GM23338 (cell line): ENCODE measurements around the gene SLC6A7. TPM values are rescaled to one million over a fixed set of nuclear protein-coding genes. Genes with fewer than 3 reads are reported as not detected.
A peak's percentile ranks its signal among the peaks of the same experiment; 100 is the strongest.

ENCODE experiments used
- ATAC-seq: fragments of 200-7000 bp; cut with Tn5 transposase; 3 replicates; pipeline ENCODE4 v1.9.1; 2020
- DNase-seq: peaks from one replicate; pipeline ENCODE4 v3.0.0-alpha.2; 2015; ENCODE audit warnings: low spot score
- H2AFZ ChIP-seq: fragments of 200-600 bp; sonication (generic); 2 replicates; pipeline ENCODE4 v1.8.0; 2016; ENCODE audit warnings: antibody characterized with exemption, mild to moderate bottlenecking, moderate library complexity
- H3F3A ChIP-seq: fragments of 200-600 bp; sonication (generic); replicated peaks from 2 replicates; pipeline ENCODE4 v1.8.0; 2017; ENCODE audit warnings: antibody characterized with exemption, mixed run types, low read depth
- H3K27ac ChIP-seq: fragments of 200-600 bp; sonication (generic); 2 replicates; pipeline ENCODE4 v1.6.1; 2016; ENCODE audit warnings: low read depth
- H3K27me3 ChIP-seq: fragments of 200-600 bp; sonication (generic); 2 replicates; pipeline ENCODE4 v1.8.0; 2016; ENCODE audit warnings: mild to moderate bottlenecking, mixed run types, moderate library complexity; ENCODE audit not compliant: insufficient read depth
- H3K36me3 ChIP-seq: fragments of 200-600 bp; sonication (generic); 2 replicates; pipeline ENCODE4 v1.8.0; 2016; ENCODE audit warnings: mild to moderate bottlenecking; ENCODE audit not compliant: insufficient read depth
- H3K4me1 ChIP-seq: fragments of 200-600 bp; sonication (generic); 2 replicates; pipeline ENCODE4 v1.8.0; 2016; ENCODE audit warnings: mild to moderate bottlenecking, moderate library complexity; ENCODE audit not compliant: insufficient read depth
- H3K4me2 ChIP-seq: fragments of 200-600 bp; sonication (generic); 2 replicates; pipeline ENCODE4 v1.7.1; 2017; ENCODE audit warnings: mixed run types
- H3K4me3 ChIP-seq: fragments of 200-600 bp; sonication (generic); 2 replicates; pipeline ENCODE4 v1.6.1; 2016; ENCODE audit warnings: mixed run types
- H3K79me2 ChIP-seq: fragments of 200-600 bp; sonication (generic); replicated peaks from 2 replicates; pipeline ENCODE4 v1.8.0; 2017; ENCODE audit warnings: mild to moderate bottlenecking; ENCODE audit not compliant: insufficient read depth
- H3K9me2 ChIP-seq: fragments of 200-600 bp; sonication (generic); 2 replicates; pipeline ENCODE4 v1.8.0; 2017; ENCODE audit not compliant: insufficient read depth
- H4K20me1 ChIP-seq: fragments of 200-600 bp; sonication (generic); replicated peaks from 2 replicates; pipeline ENCODE4 v1.8.0; 2017; ENCODE audit warnings: mild to moderate bottlenecking; ENCODE audit not compliant: insufficient read depth
- H3K27ac Mint-ChIP-seq: 2 replicates; pipeline ENCODE4 v1.8.0; 2020; ENCODE audit warnings: inconsistent platforms, mild to moderate bottlenecking, moderate library complexity, mixed read lengths
- H3K27me3 Mint-ChIP-seq: 3 replicates; pipeline ENCODE4 v1.8.0; 2022; ENCODE audit warnings: low read depth, mild to moderate bottlenecking, moderate library complexity, mixed read lengths, inconsistent platforms; ENCODE audit not compliant: insufficient read depth, poor library complexity
- H3K36me3 Mint-ChIP-seq: 3 replicates; pipeline ENCODE4 v1.8.0; 2021; ENCODE audit warnings: low read depth, mild to moderate bottlenecking, inconsistent platforms, moderate library complexity, mixed read lengths
- H3K4me1 Mint-ChIP-seq: 3 replicates; pipeline ENCODE4 v1.8.0; 2020; ENCODE audit warnings: mild to moderate bottlenecking, inconsistent platforms, mixed read lengths
- H3K4me3 Mint-ChIP-seq: 3 replicates; pipeline ENCODE4 v1.8.0; 2021; ENCODE audit warnings: moderate library complexity, mild to moderate bottlenecking, inconsistent platforms, mixed read lengths
- H3K9me3 Mint-ChIP-seq: 3 replicates; pipeline ENCODE4 v1.8.0; 2020; ENCODE audit warnings: moderate library complexity, mild to moderate bottlenecking, inconsistent platforms, mixed read lengths
- CREB1 ChIP-seq: fragments of 250-450 bp; sonication (Bioruptor Pico); IDR thresholded peaks from 2 replicates; pipeline ENCODE4 v1.5.0; 2020; ENCODE audit warnings: low read depth, mild to moderate bottlenecking, moderate library complexity
- CTCF ChIP-seq, 2 experiments: fragments of 200-600 bp in 1 of 2; sonication (generic) in 1 of 2; conservative IDR thresholded peaks; 2 replicates each; pipeline versions ENCODE4 v1.5.1 to v1.6.1; 2016 to 2017; ENCODE audit warnings: antibody characterized with exemption in 2 of 2, low read depth in 2 of 2, mild to moderate bottlenecking in 2 of 2, moderate library complexity in 1 of 2
- ETS1 ChIP-seq: IDR thresholded peaks from 2 replicates; pipeline ENCODE4 v1.6.1; 2016; ENCODE audit warnings: antibody characterized with exemption
- EZH2 ChIP-seq: fragments of 200-600 bp; sonication (generic); IDR thresholded peaks from one replicate; pipeline ENCODE4 v1.8.0; 2017; ENCODE audit warnings: antibody characterized with exemption, mild to moderate bottlenecking, low read depth; ENCODE audit not compliant: unreplicated experiment
- EZH2phosphoT487 ChIP-seq: fragments of 200-600 bp; sonication (generic); IDR thresholded peaks from one replicate; pipeline ENCODE4 v1.8.1; 2018; ENCODE audit warnings: antibody characterized with exemption; ENCODE audit not compliant: unreplicated experiment
- JUNB ChIP-seq: IDR thresholded peaks from one replicate; pipeline ENCODE4 v1.6.1; 2016; ENCODE audit warnings: antibody characterized with exemption; ENCODE audit not compliant: unreplicated experiment
- NANOG ChIP-seq: IDR thresholded peaks from 2 replicates; pipeline ENCODE4 v1.6.1; 2016; ENCODE audit warnings: antibody characterized with exemption, borderline replicate concordance
- POLR2AphosphoS5 ChIP-seq: IDR thresholded peaks from 2 replicates; pipeline ENCODE4 v1.6.1; 2016; ENCODE audit warnings: antibody characterized with exemption, low read depth
- REST ChIP-seq: IDR thresholded peaks from one replicate; pipeline ENCODE4 v1.6.1; 2018; ENCODE audit warnings: antibody characterized with exemption; ENCODE audit not compliant: unreplicated experiment
- STAT1 ChIP-seq: IDR thresholded peaks from one replicate; pipeline ENCODE4 v1.6.1; 2016; ENCODE audit warnings: antibody characterized with exemption; ENCODE audit not compliant: unreplicated experiment
- ZNF114 ChIP-seq: fragments of 250-450 bp; sonication (Bioruptor Pico); IDR thresholded peaks from 2 replicates; pipeline ENCODE4 v1.5.0; 2020; ENCODE audit warnings: mild to moderate bottlenecking, moderate library complexity
- ZNF331 ChIP-seq: fragments of 250-450 bp; sonication (Bioruptor Pico); IDR thresholded peaks from 2 replicates; pipeline ENCODE4 v1.5.0; 2020; ENCODE audit warnings: low read depth, mild to moderate bottlenecking, moderate library complexity
- ZNF462 ChIP-seq: fragments of 250-450 bp; sonication (Bioruptor Pico); IDR thresholded peaks from 2 replicates; pipeline ENCODE4 v1.5.0; 2020; ENCODE audit warnings: mild to moderate bottlenecking, moderate library complexity
- polyA plus RNA-seq: library from polyadenylated mRNA; unstranded; fragments of >200 nt; fragmentation: Nextera tagmentation; extraction: Ambion mirVana; gene quantifications from 2 replicates; pipeline ENCODE4 v1.2.1, GENCODE V29; 2016
- total RNA-seq: library from RNA; depleted of rRNA; stranded (reverse); fragments of >200 nt; shearing (Covaris generic); gene quantifications from 2 replicates; pipeline ENCODE4 v1.2.3, GENCODE V29; 2014

SLC6A7 gene
- total and polyA plus RNA-seq, 2 experiments from 2014 or later, result not detected

GRCh38 chr5:150144246-150144801 lies 45.5 kb upstream of the SLC6A7 start:
- Histone ChIP-seq H2AFZ (peak overlapping the region; percentile 66), H3K4me1 (peaks cover 9% of the 10 kb centered on the region), H3K79me2 (no peaks in the 10 kb centered on the region), H3K4me3 (0 out of 2 replicates have a peak overlapping the region, but pooled peaks have one; percentile 20), H3K27me3 (no peaks in the 10 kb centered on the region), H4K20me1 (no peaks in the 10 kb centered on the region), H3K9me2 (no peaks in the 10 kb centered on the region), H3K27ac (no peak overlapping the region), H3K36me3 (no peaks in the 10 kb centered on the region), H3F3A (no peaks in the 10 kb centered on the region), H3K4me2 (peak overlapping the region; percentile 62; the same call in 1 of the 2 replicates)
- H3K27me3 Mint-ChIP-seq, result peaks cover 14% of the 10 kb centered on the region
- H3K36me3 Mint-ChIP-seq, result no peaks in the 10 kb centered on the region; the same call in 2 of the 3 replicates
- ATAC-seq, result peak; percentile 32
- peak overlapping the region; percentile 24; the same call in 1 of the 2 replicates for H3K27ac Mint-ChIP-seq
- DNase-seq, result peak; percentile 33
- H3K4me3 Mint-ChIP-seq, result no peak overlapping the region; the same call in 2 of the 3 replicates
- TF ChIP-seq STAT1 (no peak), ZNF331 (no peak), EZH2 (no peak), CREB1 (no peak), NANOG (no peak), REST (no peak), JUNB (no peak), ZNF114 (CRISPR knock-in tag) (no peak), EZH2phosphoT487 (no peak), ZNF462 (no peak), POLR2AphosphoS5 (no peak), CTCF (conservative IDR thresholded peaks at IDR 0.05; ENCODE audit: low read depth in 2 of 2) (no peak), ETS1 (no peak)
- no peaks in the 10 kb centered on the region for H3K9me3 Mint-ChIP-seq
- H3K4me1 Mint-ChIP-seq, result peaks cover 44% of the 10 kb centered on the region
